Measurements from ENCODE around the gene PDSS2.

DNA sequence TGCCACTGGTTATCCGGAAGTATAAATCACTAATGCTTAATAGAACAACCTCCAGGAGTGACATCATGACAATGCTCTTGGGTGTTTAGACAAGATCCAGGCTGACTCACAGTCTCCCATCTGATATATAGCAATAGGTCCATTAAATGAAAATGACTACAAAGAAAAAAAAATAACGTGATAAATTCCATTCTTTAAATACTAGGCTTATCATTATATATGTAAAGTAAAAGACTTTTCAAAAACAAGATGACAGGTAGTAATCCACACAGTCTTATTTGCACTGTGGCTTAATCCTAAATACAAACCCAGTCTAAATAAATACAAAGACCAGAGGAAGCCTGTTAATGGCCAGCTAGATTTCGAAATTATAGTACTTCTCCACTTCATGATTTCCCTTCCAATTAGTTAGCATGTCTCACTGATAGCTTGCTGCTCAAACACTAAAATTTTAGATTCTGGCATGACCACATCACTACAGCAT is 195.0 kb downstream of the PDSS2 start:
- TF ChIP-seq, protein P1, sequence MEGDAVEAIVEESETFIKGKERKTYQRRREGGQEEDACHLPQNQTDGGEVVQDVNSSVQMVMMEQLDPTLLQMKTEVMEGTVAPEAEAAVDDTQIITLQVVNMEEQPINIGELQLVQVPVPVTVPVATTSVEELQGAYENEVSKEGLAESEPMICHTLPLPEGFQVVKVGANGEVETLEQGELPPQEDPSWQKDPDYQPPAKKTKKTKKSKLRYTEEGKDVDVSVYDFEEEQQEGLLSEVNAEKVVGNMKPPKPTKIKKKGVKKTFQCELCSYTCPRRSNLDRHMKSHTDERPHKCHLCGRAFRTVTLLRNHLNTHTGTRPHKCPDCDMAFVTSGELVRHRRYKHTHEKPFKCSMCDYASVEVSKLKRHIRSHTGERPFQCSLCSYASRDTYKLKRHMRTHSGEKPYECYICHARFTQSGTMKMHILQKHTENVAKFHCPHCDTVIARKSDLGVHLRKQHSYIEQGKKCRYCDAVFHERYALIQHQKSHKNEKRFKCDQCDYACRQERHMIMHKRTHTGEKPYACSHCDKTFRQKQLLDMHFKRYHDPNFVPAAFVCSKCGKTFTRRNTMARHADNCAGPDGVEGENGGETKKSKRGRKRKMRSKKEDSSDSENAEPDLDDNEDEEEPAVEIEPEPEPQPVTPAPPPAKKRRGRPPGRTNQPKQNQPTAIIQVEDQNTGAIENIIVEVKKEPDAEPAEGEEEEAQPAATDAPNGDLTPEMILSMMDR (IDR thresholded peaks at IDR 0.05), result no peak
- TF ChIP-seq POLR2A (IDR thresholded peaks at IDR 0.05), result no peak
